BE2C (cell line): ENCODE data around the gene PODXL2.

Source experiments
- DNase-seq: peaks from one replicate; pipeline ENCODE4 v3.0.0-alpha.2; 2020
- H3K27me3 ChIP-seq: fragments of 250-450 bp; sonication (Bioruptor Pico); 2 replicates; pipeline ENCODE4 v1.5.1; 2020; ENCODE audit warnings: mild to moderate bottlenecking
- H3K36me3 ChIP-seq: fragments of 250-450 bp; sonication (Bioruptor Pico); 2 replicates; pipeline ENCODE4 v1.5.1; 2020; ENCODE audit warnings: mild to moderate bottlenecking
- H3K4me1 ChIP-seq: fragments of 250-450 bp; sonication (Bioruptor Pico); 2 replicates; pipeline ENCODE4 v1.5.1; 2020
- H3K4me3 ChIP-seq: 2 replicates; pipeline ENCODE4 v1.5.1; 2011; ENCODE audit warnings: low read depth, low read length
- H3K9me3 ChIP-seq: fragments of 250-450 bp; sonication (Bioruptor Pico); 2 replicates; pipeline ENCODE4 v1.5.1; 2020
- CTCF ChIP-seq: IDR thresholded peaks from 2 replicates; pipeline ENCODE4 v1.5.1; 2012; ENCODE audit warnings: mild to moderate bottlenecking, low read depth, low read length

The PODXL2 gene

GRCh38 chr3:127663151-127663550, 34.2 kb downstream of the PODXL2 start:
- no peak for DNase-seq
- Histone ChIP-seq H3K27me3 (no peaks in the 10 kb centered on the region), H3K4me3 (no peak overlapping the region), H3K36me3 (peaks cover 35% of the 10 kb centered on the region), H3K4me1 (no peaks in the 10 kb centered on the region), H3K9me3 (no peaks in the 10 kb centered on the region)
- no peak for TF ChIP-seq CTCF

- no peaks in the 10 kb centered on the region for H3K4me1 ChIP-seq
- H3K36me3 ChIP-seq: peaks cover 30% of the 10 kb centered on the region
- no peak for DNase-seq
- H3K4me3 ChIP-seq: no peak overlapping the region
- no peak for TF ChIP-seq CTCF
- no peaks in the 10 kb centered on the region for H3K9me3 ChIP-seq
- H3K27me3 ChIP-seq: no peaks in the 10 kb centered on the region
Measured at GRCh38 chr3:127665165-127665564, 36.2 kb downstream of the PODXL2 start.

- H3K4me3 ChIP-seq: no peak overlapping the region
- DNase-seq: no peak
- H3K36me3 ChIP-seq: peaks cover 26% of the 10 kb centered on the region
- no peaks in the 10 kb centered on the region for H3K27me3 ChIP-seq
- TF ChIP-seq CTCF: no peak
- H3K4me1 ChIP-seq: no peaks in the 10 kb centered on the region
- no peaks in the 10 kb centered on the region for H3K9me3 ChIP-seq
Measured at GRCh38 chr3:127665586-127665985, 36.6 kb downstream of the PODXL2 start.

GRCh38 chr3:127666676-127667075, 37.7 kb downstream of the PODXL2 start:
- no peaks in the 10 kb centered on the region for H3K4me1 ChIP-seq
- H3K9me3 ChIP-seq: no peaks in the 10 kb centered on the region
- no peak for DNase-seq
- no peaks in the 10 kb centered on the region for H3K27me3 ChIP-seq
- H3K36me3 ChIP-seq: peaks cover 20% of the 10 kb centered on the region
- no peak for TF ChIP-seq CTCF
- H3K4me3 ChIP-seq: no peak overlapping the region

GRCh38 chr3:127667119-127667681, 38.2 kb downstream of the PODXL2 start:
- Histone ChIP-seq H3K9me3 (no peaks in the 10 kb centered on the region), H3K36me3 (peaks cover 15% of the 10 kb centered on the region), H3K4me3 (no peak overlapping the region), H3K4me1 (peaks cover 2% of the 10 kb centered on the region; the same call in 1 of the 2 replicates), H3K27me3 (no peaks in the 10 kb centered on the region)
- no peak for TF ChIP-seq CTCF
- DNase-seq: no peak

- no peak for TF ChIP-seq CTCF
- Histone ChIP-seq H3K4me3 (no peak overlapping the region), H3K36me3 (peaks cover 15% of the 10 kb centered on the region), H3K4me1 (peaks cover 3% of the 10 kb centered on the region; the same call in 1 of the 2 replicates), H3K9me3 (no peaks in the 10 kb centered on the region), H3K27me3 (no peaks in the 10 kb centered on the region)
- DNase-seq: no peak
Measured at GRCh38 chr3:127668906-127669305, 39.9 kb downstream of the PODXL2 start.
